Measurements from ENCODE around the gene PHACTR1.

The PHACTR1 gene

GRCh38 chr6:13248584-13248985 is 532.0 kb downstream of the PHACTR1 start:
- DNase-seq, result no peak

GRCh38 chr6:13248994-13249393 is 532.4 kb downstream of the PHACTR1 start:
- no peak for DNase-seq

- DNase-seq, result no peak
Observed at GRCh38 chr6:13249817-13250216, 533.2 kb downstream of the PHACTR1 start.

GRCh38 chr6:13250703-13251102 is 534.1 kb downstream of the PHACTR1 start:
- no peak for DNase-seq

- DNase-seq, result no peak
Observed at GRCh38 chr6:13251242-13251641, 534.7 kb downstream of the PHACTR1 start.

- DNase-seq, result no peak
Observed at GRCh38 chr6:13252790-13253189, 536.2 kb downstream of the PHACTR1 start.

- no peak for DNase-seq
Observed at GRCh38 chr6:13253272-13253671, 536.7 kb downstream of the PHACTR1 start.

GRCh38 chr6:13256266-13257001 is 539.9 kb downstream of the PHACTR1 start:
- DNase-seq, result no peak

- DNase-seq, result no peak
Observed at GRCh38 chr6:13259393-13259792, 542.8 kb downstream of the PHACTR1 start.

GRCh38 chr6:13260101-13260598 is 543.6 kb downstream of the PHACTR1 start:
- DNase-seq, result no peak

GRCh38 chr6:13260831-13261230 is 544.3 kb downstream of the PHACTR1 start:
- no peak for DNase-seq

- DNase-seq, result no peak
Observed at GRCh38 chr6:13261464-13261994, 545.0 kb downstream of the PHACTR1 start.

- DNase-seq, result no peak
Observed at GRCh38 chr6:13262302-13263230, 546.0 kb downstream of the PHACTR1 start.

GRCh38 chr6:13263669-13264068 is 547.1 kb downstream of the PHACTR1 start:
- no peak for DNase-seq

- peak; percentile 68 for DNase-seq
Observed at GRCh38 chr6:13267142-13267651, 550.6 kb downstream of the PHACTR1 start.

GRCh38 chr6:13268913-13269518 is 552.4 kb downstream of the PHACTR1 start:
- DNase-seq, result no peak

GRCh38 chr6:13272131-13273046 is 555.8 kb downstream of the PHACTR1 start:
- no peak for DNase-seq

- no peak for DNase-seq
Observed at GRCh38 chr6:13273202-13273930, 556.8 kb downstream of the PHACTR1 start.

- DNase-seq, result peak; percentile 70
Observed at GRCh38 chr6:13273931-13274706, 557.6 kb downstream of the PHACTR1 start.
